Measurements from ENCODE around the gene IL17RD. TPM values are rescaled to one million over a fixed set of nuclear protein-coding genes. Genes with fewer than 3 reads are reported as not detected.

The IL17RD gene
- total RNA-seq, 1 donor from 2014 or later: 10.7 TPM

DNA sequence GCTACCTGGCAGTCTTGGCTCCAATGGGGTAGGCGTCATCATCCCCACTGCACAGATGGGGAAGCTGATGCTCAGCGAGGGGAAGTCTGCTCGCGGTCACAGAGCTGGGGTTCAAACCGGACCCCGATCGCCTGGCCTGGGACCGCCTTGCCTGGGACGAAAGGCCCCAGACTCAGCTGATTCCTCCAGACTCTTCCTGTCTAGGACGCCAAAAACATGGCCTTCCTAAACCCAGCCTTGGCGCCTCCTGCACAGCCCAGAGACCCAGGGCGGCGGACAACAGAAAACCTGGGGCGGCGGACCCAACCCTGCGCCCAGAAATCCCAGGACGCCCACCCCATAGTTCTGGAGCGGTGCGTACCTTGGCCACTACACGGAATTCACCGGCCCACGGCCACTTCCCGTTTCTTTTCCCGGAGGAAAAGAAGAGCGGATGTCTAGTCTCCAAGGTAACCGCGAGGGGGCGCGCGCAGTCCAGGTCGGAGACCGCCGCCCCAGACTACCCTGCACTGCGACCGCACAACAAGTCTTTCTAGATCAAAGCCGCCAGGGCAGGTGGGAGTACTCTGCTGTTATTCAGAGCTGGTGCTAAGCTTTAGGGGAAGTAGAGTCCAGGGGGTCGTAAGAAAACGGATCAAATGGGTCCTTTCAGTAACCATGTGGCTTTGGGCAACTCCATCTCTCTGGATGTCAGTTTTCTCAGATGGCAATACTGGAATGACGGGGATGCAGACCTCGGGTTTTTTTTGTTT lies 4.9 kb upstream of the IL17RD start:
- Mint-ChIP-seq H3K9me3 (ENCODE audit: unreplicated experiment) (no peaks in the 10 kb centered on the region), H3K4me3 (ENCODE audit: unreplicated experiment) (no peak overlapping the region), H3K4me1 (ENCODE audit: unreplicated experiment) (peaks cover 8% of the 10 kb centered on the region), H3K27me3 (ENCODE audit: unreplicated experiment) (peaks cover 8% of the 10 kb centered on the region), H3K27ac (ENCODE audit: unreplicated experiment) (no peak overlapping the region), H3K36me3 (ENCODE audit: low read depth, unreplicated experiment) (peaks cover 7% of the 10 kb centered on the region)
- TF ChIP-seq, protein P1, sequence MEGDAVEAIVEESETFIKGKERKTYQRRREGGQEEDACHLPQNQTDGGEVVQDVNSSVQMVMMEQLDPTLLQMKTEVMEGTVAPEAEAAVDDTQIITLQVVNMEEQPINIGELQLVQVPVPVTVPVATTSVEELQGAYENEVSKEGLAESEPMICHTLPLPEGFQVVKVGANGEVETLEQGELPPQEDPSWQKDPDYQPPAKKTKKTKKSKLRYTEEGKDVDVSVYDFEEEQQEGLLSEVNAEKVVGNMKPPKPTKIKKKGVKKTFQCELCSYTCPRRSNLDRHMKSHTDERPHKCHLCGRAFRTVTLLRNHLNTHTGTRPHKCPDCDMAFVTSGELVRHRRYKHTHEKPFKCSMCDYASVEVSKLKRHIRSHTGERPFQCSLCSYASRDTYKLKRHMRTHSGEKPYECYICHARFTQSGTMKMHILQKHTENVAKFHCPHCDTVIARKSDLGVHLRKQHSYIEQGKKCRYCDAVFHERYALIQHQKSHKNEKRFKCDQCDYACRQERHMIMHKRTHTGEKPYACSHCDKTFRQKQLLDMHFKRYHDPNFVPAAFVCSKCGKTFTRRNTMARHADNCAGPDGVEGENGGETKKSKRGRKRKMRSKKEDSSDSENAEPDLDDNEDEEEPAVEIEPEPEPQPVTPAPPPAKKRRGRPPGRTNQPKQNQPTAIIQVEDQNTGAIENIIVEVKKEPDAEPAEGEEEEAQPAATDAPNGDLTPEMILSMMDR (IDR thresholded peaks at IDR 0.05; ENCODE audit: unreplicated experiment): peak; percentile 88
- peak; percentile 91 for DNase-seq (ENCODE audit: low spot score)

DNA sequence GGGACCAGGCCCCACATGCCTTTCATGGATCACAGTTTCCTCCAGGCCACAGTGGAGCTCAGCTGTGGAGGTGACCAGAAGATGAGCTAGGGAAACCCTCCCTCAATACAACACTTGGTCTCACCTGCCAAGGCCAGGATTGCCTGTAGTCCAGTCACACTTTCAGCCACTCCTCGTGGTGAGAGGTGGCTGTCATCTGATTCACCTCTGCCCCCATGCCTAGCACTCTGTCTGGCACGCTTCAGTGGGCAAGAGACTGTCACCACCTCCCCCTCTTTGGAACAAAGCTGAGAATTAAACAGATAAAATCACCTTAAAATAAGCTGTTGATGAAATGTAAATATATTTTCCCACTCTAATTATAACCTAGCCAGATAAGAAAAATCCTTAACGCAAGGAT lies 4.0 kb upstream of the IL17RD start:
- H3K27ac Mint-ChIP-seq (ENCODE audit: unreplicated experiment): no peak overlapping the region
- TF ChIP-seq, protein P1 (IDR thresholded peaks at IDR 0.05; ENCODE audit: unreplicated experiment): no peak
- H3K4me3 Mint-ChIP-seq (ENCODE audit: unreplicated experiment): peak overlapping the region; percentile 65
- H3K27me3 Mint-ChIP-seq (ENCODE audit: unreplicated experiment): peaks cover 11% of the 10 kb centered on the region
- peaks cover 12% of the 10 kb centered on the region for H3K4me1 Mint-ChIP-seq (ENCODE audit: unreplicated experiment)
- peaks cover 7% of the 10 kb centered on the region for H3K36me3 Mint-ChIP-seq (ENCODE audit: low read depth, unreplicated experiment)
- DNase-seq (ENCODE audit: low spot score): no peak
- no peaks in the 10 kb centered on the region for H3K9me3 Mint-ChIP-seq (ENCODE audit: unreplicated experiment)

DNA sequence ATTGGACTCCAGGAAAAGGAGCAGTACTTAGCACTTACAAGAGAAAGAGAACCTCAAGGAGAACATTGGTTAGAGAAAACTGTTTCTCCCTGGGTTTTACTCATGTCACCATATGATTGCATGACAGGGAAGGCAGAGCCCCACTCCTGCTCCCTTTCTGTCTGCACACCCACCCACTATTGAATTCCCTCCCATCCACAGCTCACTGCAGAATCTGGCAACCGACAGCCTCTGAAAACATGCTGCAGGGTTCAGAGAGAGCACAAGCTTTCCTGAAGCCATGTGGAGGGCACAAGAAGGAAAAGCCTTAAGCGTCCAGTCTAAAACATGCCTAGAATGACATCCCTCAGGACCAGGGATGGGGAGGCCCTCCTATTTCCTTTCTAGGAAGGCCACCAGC lies 3.0 kb upstream of the IL17RD start:
- H3K27me3 Mint-ChIP-seq (ENCODE audit: unreplicated experiment): peaks cover 12% of the 10 kb centered on the region
- peaks cover 15% of the 10 kb centered on the region for H3K4me1 Mint-ChIP-seq (ENCODE audit: unreplicated experiment)
- TF ChIP-seq, protein P1 (IDR thresholded peaks at IDR 0.05; ENCODE audit: unreplicated experiment): no peak
- no peak overlapping the region for H3K4me3 Mint-ChIP-seq (ENCODE audit: unreplicated experiment)
- H3K27ac Mint-ChIP-seq (ENCODE audit: unreplicated experiment): no peak overlapping the region
- H3K9me3 Mint-ChIP-seq (ENCODE audit: unreplicated experiment): no peaks in the 10 kb centered on the region
- H3K36me3 Mint-ChIP-seq (ENCODE audit: low read depth, unreplicated experiment): peaks cover 7% of the 10 kb centered on the region
- no peak for DNase-seq (ENCODE audit: low spot score)

DNA sequence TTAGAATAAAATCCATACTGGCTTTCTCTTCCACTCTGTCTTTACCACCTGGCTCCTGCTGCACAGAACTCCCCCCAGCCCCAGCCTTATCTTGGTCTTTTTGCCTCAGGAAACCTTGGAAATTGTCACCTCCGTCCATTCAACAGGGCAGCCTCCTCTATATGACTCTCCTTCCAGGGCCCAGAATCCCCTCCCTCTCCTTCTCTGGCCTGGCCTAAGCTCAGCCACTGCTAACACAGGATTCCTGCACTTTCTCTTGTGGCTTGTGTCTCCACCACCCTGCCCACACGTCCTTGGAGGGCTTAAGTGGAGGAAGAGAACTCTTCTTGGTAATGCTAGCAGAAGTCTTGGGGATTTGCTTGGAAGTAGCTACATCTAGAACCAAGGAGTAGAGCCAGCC lies 1.5 kb upstream of the IL17RD start:
- TF ChIP-seq, protein P1 (IDR thresholded peaks at IDR 0.05; ENCODE audit: unreplicated experiment): no peak
- peaks cover 25% of the 10 kb centered on the region for H3K4me1 Mint-ChIP-seq (ENCODE audit: unreplicated experiment)
- DNase-seq (ENCODE audit: low spot score): no peak
- H3K4me3 Mint-ChIP-seq (ENCODE audit: unreplicated experiment): no peak overlapping the region
- peaks cover 12% of the 10 kb centered on the region for H3K36me3 Mint-ChIP-seq (ENCODE audit: low read depth, unreplicated experiment)
- no peak overlapping the region for H3K27ac Mint-ChIP-seq (ENCODE audit: unreplicated experiment)
- H3K9me3 Mint-ChIP-seq (ENCODE audit: unreplicated experiment): no peaks in the 10 kb centered on the region
- peaks cover 19% of the 10 kb centered on the region for H3K27me3 Mint-ChIP-seq (ENCODE audit: unreplicated experiment)

DNA sequence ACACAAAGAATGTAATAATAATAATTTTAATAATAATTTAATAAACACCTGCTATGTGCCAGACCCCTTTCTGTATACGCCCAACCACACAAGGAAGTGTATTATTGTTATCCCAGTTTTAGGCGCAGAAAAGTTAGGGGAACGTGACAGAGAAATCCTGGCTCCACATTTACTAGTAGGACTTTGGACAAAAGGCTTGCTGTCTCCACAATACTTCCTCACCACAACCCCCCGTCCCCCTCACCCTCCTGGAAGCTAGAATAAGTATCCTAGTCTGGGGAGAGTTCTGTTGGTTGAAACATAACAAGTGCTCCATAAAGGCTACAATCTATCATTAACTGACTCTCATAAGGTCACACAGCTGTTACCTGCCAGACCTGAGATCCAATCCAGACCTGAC lies 488 bp upstream of the IL17RD start:
- Mint-ChIP-seq H3K36me3 (ENCODE audit: low read depth, unreplicated experiment) (peaks cover 12% of the 10 kb centered on the region), H3K27me3 (ENCODE audit: unreplicated experiment) (peaks cover 21% of the 10 kb centered on the region), H3K27ac (ENCODE audit: unreplicated experiment) (no peak overlapping the region), H3K4me1 (ENCODE audit: unreplicated experiment) (peaks cover 33% of the 10 kb centered on the region), H3K4me3 (ENCODE audit: unreplicated experiment) (peak overlapping the region; percentile 72), H3K9me3 (ENCODE audit: unreplicated experiment) (no peaks in the 10 kb centered on the region)
- no peak for DNase-seq (ENCODE audit: low spot score)
- TF ChIP-seq, protein P1 (IDR thresholded peaks at IDR 0.05; ENCODE audit: unreplicated experiment): no peak

Data from endothelial cell (in vitro differentiated cells).